Mammary epithelial cell (primary cell): Measurements from ENCODE around the gene SDR42E1.

Source experiments
- CTCF ChIP-seq, 2 donors: IDR thresholded peaks in 1 of 2; conservative IDR thresholded peaks in 1 of 2; 2 replicates each; pipeline ENCODE4 v1.5.1; 2011 to 2012; ENCODE audit warnings: inconsistent platforms in 2 of 2, low read length in 2 of 2, mild to moderate bottlenecking in 2 of 2, control low read depth in 1 of 2, low read depth in 1 of 2; ENCODE audit not compliant: insufficient read depth in 1 of 2; ENCODE audit errors: extremely low read depth in 1 of 2
- EZH2 ChIP-seq: IDR thresholded peaks from 2 replicates; pipeline ENCODE4 v1.6.1; 2012; ENCODE audit warnings: low read length, inconsistent platforms, borderline replicate concordance

GRCh38 chr16:82034981-82035612 is 23.8 kb upstream of the SDR42E1 start, which contains the start of gene HSD17B2:
- no peak for TF ChIP-seq EZH2
- no peak for TF ChIP-seq CTCF (conservative IDR thresholded peaks at IDR 0.05 in 1 of 2, IDR thresholded peaks at IDR 0.05 in 1 of 2; ENCODE audit: extremely low read depth in 1 of 2, insufficient read depth in 1 of 2, low read depth in 1 of 2, low read length in 2 of 2)
